GM12878 (cell line): ENCODE data around the gene C3orf20. TPM values are rescaled to one million over a fixed set of nuclear protein-coding genes. Genes with fewer than 3 reads are reported as not detected.

Experiments used
- ATF2 ChIP-seq: IDR thresholded peaks from 2 replicates; pipeline ENCODE4 v1.6.1; 2012; ENCODE audit warnings: low read length, inconsistent platforms
- BCL11A ChIP-seq: IDR thresholded peaks from 2 replicates; pipeline ENCODE4 v1.6.1; 2011; ENCODE audit warnings: low read depth, low read length
- CEBPB ChIP-seq, 2 experiments: fragments of 150-350 bp in 1 of 2; IDR thresholded peaks; 2 replicates each; pipeline ENCODE4 v1.6.1; 2012 to 2014; ENCODE audit warnings: low read depth in 2 of 2, low read length in 2 of 2, borderline replicate concordance in 1 of 2, inconsistent platforms in 1 of 2
- CHD2 ChIP-seq: IDR thresholded peaks from 2 replicates; pipeline ENCODE4 v1.6.1; 2011; ENCODE audit warnings: low read depth, low read length, improper control_type of control experiment, borderline replicate concordance
- E4F1 ChIP-seq: fragments of 450-650 bp; IDR thresholded peaks from 2 replicates; pipeline ENCODE4 v1.6.1; 2018; ENCODE audit warnings: borderline replicate concordance, mild to moderate bottlenecking; ENCODE audit not compliant: partially characterized antibody
- RBBP5 ChIP-seq: fragments of 200-600 bp; sonication (generic); conservative IDR thresholded peaks from 2 replicates; pipeline ENCODE4 v1.6.1; 2016
- REST ChIP-seq: IDR thresholded peaks from 2 replicates; pipeline ENCODE4 v1.6.1; 2012; ENCODE audit warnings: mild to moderate bottlenecking, low read depth, low read length
- SUPT20H ChIP-seq: IDR thresholded peaks from 2 replicates; pipeline ENCODE4 v1.6.1; 2011; ENCODE audit warnings: low read depth, mild to moderate bottlenecking, low read length, moderate library complexity, borderline replicate concordance; ENCODE audit not compliant: control insufficient read depth
- TBL1XR1 ChIP-seq: IDR thresholded peaks from 2 replicates; pipeline ENCODE4 v1.6.1; 2012; ENCODE audit warnings: low read depth, low read length, improper control_type of control experiment
- TCF3 ChIP-seq: IDR thresholded peaks from 2 replicates; pipeline ENCODE4 v1.6.1; 2012; ENCODE audit warnings: low read depth, mild to moderate bottlenecking, low read length, borderline replicate concordance; ENCODE audit not compliant: insufficient read depth
- ZBTB11 ChIP-seq: fragments of 450-650 bp; formaldehyde crosslinking; IDR thresholded peaks from 2 replicates; pipeline ENCODE4 v1.5.0; 2022; ENCODE audit warnings: mild to moderate bottlenecking, missing genetic modification characterization
- ZBTB40 ChIP-seq: fragments of 450-650 bp; IDR thresholded peaks from 2 replicates; pipeline ENCODE4 v1.6.1; 2016; ENCODE audit warnings: mild to moderate bottlenecking, moderate library complexity, borderline replicate concordance
- polyA plus RNA-seq, 11 experiments: library from polyadenylated mRNA; depleted of rRNA in 4 of 11; unstranded in 6 of 11; stranded (reverse) in 5 of 11; fragments of >200 nt; fragmentation: Nextera tagmentation in 4 of 11; fragmentation: Illumina TruSeq in 1 of 11; extraction: Ambion mirVana in 4 of 11; extraction: Trizol in 1 of 11; gene quantifications; 1 replicate in 1 of 11; 2 replicates in 10 of 11; pipeline versions ENCODE4 v1.2.1 to v1.2.3, GENCODE V29; 2011 to 2016; ENCODE audit warnings: inconsistent platforms in 2 of 11, missing spikeins in 2 of 11, low read depth in 1 of 11
- total RNA-seq, 4 experiments: library from RNA; depleted of rRNA in 3 of 4; stranded (reverse); fragments of >200 nt in 3 of 4; fragmentation: Illumina TruSeq in 1 of 4; extraction: Trizol in 1 of 4; gene quantifications; 2 replicates each; pipeline versions ENCODE4 v1.2.1 to v1.2.3, GENCODE V29; 2013 to 2021

Gene C3orf20
- total and polyA plus RNA-seq, 10 of the 15 experiments (the other 5 are each of a cell fraction or from before 2014, with no cell fraction given), result 0.05 to 2.9 (median 1.0) TPM

GRCh38 chr3:14651440-14652251, 23.3 kb upstream of the C3orf20 start, which contains the start of gene CCDC174 (continued):
- peak; percentile 93 for TF ChIP-seq ZBTB40
- no peak for TF ChIP-seq BCL11A
- peak; percentile 90 for TF ChIP-seq CHD2
- no peak for TF ChIP-seq CEBPB (IDR thresholded peaks at IDR 0.05; ENCODE audit: borderline replicate concordance in 1 of 2, low read depth in 2 of 2, low read length in 2 of 2)
- TF ChIP-seq TCF3, result no peak
- no peak for TF ChIP-seq ZBTB11
- peak; percentile 62; the same call in 1 of the 2 replicates for TF ChIP-seq ATF2
- no peak for TF ChIP-seq SUPT20H
- TF ChIP-seq TBL1XR1, result peak; percentile 75
- no peak for TF ChIP-seq RBBP5
- peak; percentile 99 for TF ChIP-seq E4F1
- TF ChIP-seq REST, result no peak
